ENCODE measurements around the gene PTCH2. TPM values are rescaled to one million over a fixed set of nuclear protein-coding genes. Genes with fewer than 3 reads are reported as not detected.

Gene PTCH2
- total and polyA plus RNA-seq, 2 of the 13 experiments (the other 11 are each of a cell fraction or from before 2014, with no cell fraction given), result 0.60 to 1.5 TPM

GRCh38 chr1:44799770-44800584 is 43.1 kb downstream of the PTCH2 start, which contains the start of gene PLK3 (continued):
- TF ChIP-seq NBN (conservative IDR thresholded peaks at IDR 0.05) (no peak), SUZ12 (IDR thresholded peaks at IDR 0.05; ENCODE audit: low read depth, low read length) (no peak), KIAA2018 (CRISPR knock-in tag; IDR thresholded peaks at IDR 0.05; ENCODE audit: borderline replicate concordance) (no peak), RARG (CRISPR knock-in tag; IDR thresholded peaks at IDR 0.05; ENCODE audit: low read depth) (no peak), ZUFSP (CRISPR knock-in tag; IDR thresholded peaks at IDR 0.05; ENCODE audit: borderline replicate concordance) (no peak), CERS6 (CRISPR knock-in tag; IDR thresholded peaks at IDR 0.05) (no peak), ZNF547 (CRISPR knock-in tag; IDR thresholded peaks at IDR 0.05) (0 out of 2 replicates have a peak, but pooled peaks have one; percentile 3), AHR (CRISPR knock-in tag; IDR thresholded peaks at IDR 0.05) (no peak), ZNF672 (CRISPR knock-in tag; IDR thresholded peaks at IDR 0.05) (no peak), ZNF597 (CRISPR knock-in tag; IDR thresholded peaks at IDR 0.05) (no peak), XRCC5 (optimal IDR thresholded peaks at IDR 0.05; ENCODE audit: low read length) (peak; percentile 78)

Measured in HepG2 (cell line).